ACC112 (cell line): Measurements from ENCODE around the gene P2RY6.
A peak's percentile ranks its signal among the peaks of the same experiment; 100 is the strongest.

Experiments used
- H2AFZ ChIP-seq: fragments of 200-600 bp; sonication (generic); one replicate; pipeline ENCODE4 v1.6.0; 2017; ENCODE audit warnings: antibody characterized with exemption, low read length; ENCODE audit not compliant: unreplicated experiment
- H3K27ac ChIP-seq: fragments of 200-600 bp; sonication (generic); 2 replicates; pipeline ENCODE4 v1.5.1; 2014; ENCODE audit warnings: low read depth, mild to moderate bottlenecking, antibody characterized with exemption, low read length, moderate library complexity
- H3K27me3 ChIP-seq: fragments of 200-600 bp; sonication (generic); 2 replicates; pipeline ENCODE4 v1.6.1; 2014; ENCODE audit warnings: mild to moderate bottlenecking, antibody characterized with exemption, low read length, moderate library complexity, mixed read lengths; ENCODE audit not compliant: insufficient read depth
- H3K36me3 ChIP-seq: fragments of 200-600 bp; sonication (generic); 2 replicates; pipeline ENCODE4 v1.6.1; 2016; ENCODE audit warnings: mild to moderate bottlenecking, antibody characterized with exemption, low read length, moderate library complexity, mixed read lengths; ENCODE audit not compliant: insufficient read depth
- H3K4me1 ChIP-seq: fragments of 200-600 bp; sonication (generic); one replicate; pipeline ENCODE4 v1.6.1; 2016; ENCODE audit warnings: low read length, mixed read lengths; ENCODE audit not compliant: insufficient read depth, unreplicated experiment, control insufficient read depth
- H3K4me3 ChIP-seq: fragments of 200-600 bp; sonication (generic); 2 replicates; pipeline ENCODE4 v1.5.1; 2014; ENCODE audit warnings: mild to moderate bottlenecking, low read depth, low read length
- H3K79me2 ChIP-seq: fragments of 200-600 bp; sonication (generic); one replicate; pipeline ENCODE4 v1.6.0; 2016; ENCODE audit warnings: low read length; ENCODE audit not compliant: control insufficient read depth, unreplicated experiment, insufficient read depth

The P2RY6 gene

GRCh38 chr11:73320763-73321603, 48.8 kb downstream of the P2RY6 start:
- Histone ChIP-seq H3K36me3 (no peaks in the 10 kb centered on the region), H2AFZ (no peak overlapping the region), H3K4me1 (peaks cover 71% of the 10 kb centered on the region), H3K27ac (peak overlapping the region; percentile 84), H3K4me3 (0 out of 2 replicates have a peak overlapping the region, but pooled peaks have one; percentile 17), H3K79me2 (peaks cover 68% of the 10 kb centered on the region), H3K27me3 (no peaks in the 10 kb centered on the region)

- H3K27me3 ChIP-seq, result no peaks in the 10 kb centered on the region
- H2AFZ ChIP-seq, result no peak overlapping the region
- H3K79me2 ChIP-seq, result peaks cover 62% of the 10 kb centered on the region
- H3K4me1 ChIP-seq, result peaks cover 71% of the 10 kb centered on the region
- H3K4me3 ChIP-seq, result 0 out of 2 replicates have a peak overlapping the region, but pooled peaks have one; percentile 17
- H3K36me3 ChIP-seq, result no peaks in the 10 kb centered on the region
- peak overlapping the region; percentile 84 for H3K27ac ChIP-seq
These were observed 49.7 kb downstream of the P2RY6 start for GRCh38 chr11:73321604-73322381.

- peak overlapping the region; percentile 5; the same call in 1 of the 2 replicates for H3K4me3 ChIP-seq
- peaks cover 62% of the 10 kb centered on the region for H3K79me2 ChIP-seq
- H3K27me3 ChIP-seq, result no peaks in the 10 kb centered on the region
- H3K4me1 ChIP-seq, result peaks cover 71% of the 10 kb centered on the region
- H3K27ac ChIP-seq, result peak overlapping the region; percentile 84
- H2AFZ ChIP-seq, result no peak overlapping the region
- no peaks in the 10 kb centered on the region for H3K36me3 ChIP-seq
These were observed 50.5 kb downstream of the P2RY6 start for GRCh38 chr11:73322382-73323306.

- H3K4me1 ChIP-seq, result peaks cover 77% of the 10 kb centered on the region
- H3K27ac ChIP-seq, result peak overlapping the region; percentile 84
- no peak overlapping the region for H2AFZ ChIP-seq
These were observed 51.3 kb downstream of the P2RY6 start for GRCh38 chr11:73323464-73323863.

GRCh38 chr11:73324116-73324515, 52.0 kb downstream of the P2RY6 start:
- Histone ChIP-seq H3K79me2 (peaks cover 62% of the 10 kb centered on the region), H3K36me3 (no peaks in the 10 kb centered on the region), H3K27ac (peak overlapping the region; percentile 84), H2AFZ (no peak overlapping the region), H3K27me3 (no peaks in the 10 kb centered on the region), H3K4me3 (no peak overlapping the region), H3K4me1 (peaks cover 78% of the 10 kb centered on the region)

More at GRCh38 chr11:73323464-73323863, 51.3 kb downstream of the P2RY6 start:
- peaks cover 62% of the 10 kb centered on the region for H3K79me2 ChIP-seq
- H3K36me3 ChIP-seq, result no peaks in the 10 kb centered on the region
- H3K4me3 ChIP-seq, result 0 out of 2 replicates have a peak overlapping the region, but pooled peaks have one; percentile 3
- no peaks in the 10 kb centered on the region for H3K27me3 ChIP-seq

GRCh38 chr11:73324665-73325035, 52.5 kb downstream of the P2RY6 start:
- H3K79me2 ChIP-seq, result peaks cover 58% of the 10 kb centered on the region
- peak overlapping the region; percentile 84 for H3K27ac ChIP-seq
- H3K36me3 ChIP-seq, result no peaks in the 10 kb centered on the region
- peaks cover 80% of the 10 kb centered on the region for H3K4me1 ChIP-seq
- no peaks in the 10 kb centered on the region for H3K27me3 ChIP-seq
- no peak overlapping the region for H2AFZ ChIP-seq
- H3K4me3 ChIP-seq, result no peak overlapping the region

- Histone ChIP-seq H3K27me3 (no peaks in the 10 kb centered on the region), H3K36me3 (no peaks in the 10 kb centered on the region), H3K79me2 (peaks cover 58% of the 10 kb centered on the region), H3K4me3 (peak overlapping the region; percentile 34; the same call in 1 of the 2 replicates), H2AFZ (no peak overlapping the region), H3K27ac (peak overlapping the region; percentile 84), H3K4me1 (peaks cover 86% of the 10 kb centered on the region)
These were observed 53.2 kb downstream of the P2RY6 start for GRCh38 chr11:73325036-73325981.

GRCh38 chr11:73326929-73327811, 55.0 kb downstream of the P2RY6 start:
- H3K27ac ChIP-seq, result peak overlapping the region; percentile 63
- no peaks in the 10 kb centered on the region for H3K27me3 ChIP-seq
- H3K4me3 ChIP-seq, result no peak overlapping the region
- no peak overlapping the region for H2AFZ ChIP-seq
- H3K4me1 ChIP-seq, result peaks cover 88% of the 10 kb centered on the region
- peaks cover 72% of the 10 kb centered on the region for H3K79me2 ChIP-seq
- H3K36me3 ChIP-seq, result no peaks in the 10 kb centered on the region
